K562 (cell line): Measurements from ENCODE around the gene CST6. TPM values are rescaled to one million over a fixed set of nuclear protein-coding genes. Genes with fewer than 3 reads are reported as not detected.
A peak's percentile ranks its signal among the peaks of the same experiment; 100 is the strongest.

ENCODE experiments used
- ATF1 ChIP-seq, 2 experiments: fragments of 450-650 bp in 1 of 2; IDR thresholded peaks; 2 replicates each; pipeline ENCODE4 v1.6.1; 2016; ENCODE audit warnings: missing compliant biosample characterization in 1 of 2, missing genetic modification characterization in 1 of 2
- CEBPG ChIP-seq, 3 experiments: fragments of 200-800 bp in 1 of 3; sonication (Bioruptor generic) in 1 of 3; sonication (generic) in 1 of 3; formaldehyde crosslinking in 1 of 3; IDR thresholded peaks in 2 of 3; conservative IDR thresholded peaks in 1 of 3; 2 replicates each; pipeline versions ENCODE4 v1.6.1 to v1.8.0; 2016 to 2022; ENCODE audit warnings: missing compliant biosample characterization in 2 of 3, missing genetic modification characterization in 2 of 3, mild to moderate bottlenecking in 1 of 3, missing genetic modification reagents in 1 of 3
- FUS ChIP-seq: fragments of 200-400 bp; formaldehyde crosslinking; optimal IDR thresholded peaks from 2 replicates; pipeline ENCODE3; 2017; ENCODE audit warnings: low read depth, low read length
- HCFC1 ChIP-seq: IDR thresholded peaks from 2 replicates; pipeline ENCODE4 v1.6.1; 2012; ENCODE audit warnings: low read depth, low read length, improper control_type of control experiment
- KDM5B ChIP-seq: fragments of 200-600 bp; sonication (generic); IDR thresholded peaks from 2 replicates; pipeline ENCODE4 v1.6.1; 2012; ENCODE audit warnings: low read depth, mild to moderate bottlenecking, moderate library complexity, low read length, control low read depth, inconsistent platforms; ENCODE audit not compliant: insufficient replicate concordance
- KLF6 ChIP-seq: fragments of 250-450 bp; sonication (Bioruptor Pico); IDR thresholded peaks from 2 replicates; pipeline ENCODE4 v1.4.0; 2020; ENCODE audit warnings: mild to moderate bottlenecking, moderate library complexity, borderline replicate concordance
- MEIS2 ChIP-seq: fragments of 450-650 bp; IDR thresholded peaks from 2 replicates; pipeline ENCODE4 v1.6.1; 2014; ENCODE audit warnings: mild to moderate bottlenecking; ENCODE audit not compliant: partially characterized antibody
- PCBP1 ChIP-seq: fragments of 200-400 bp; formaldehyde crosslinking; IDR thresholded peaks from 2 replicates; pipeline ENCODE4 v1.6.1; 2018; ENCODE audit warnings: mild to moderate bottlenecking, low read depth, low read length; ENCODE audit not compliant: poor library complexity, severe bottlenecking
- PKNOX1 ChIP-seq: fragments of 450-650 bp; IDR thresholded peaks from 2 replicates; pipeline ENCODE4 v1.6.1; 2016
- POLR2H ChIP-seq: IDR thresholded peaks from 2 replicates; pipeline ENCODE4 v1.6.1; 2016; ENCODE audit warnings: missing genetic modification characterization, low read depth, mild to moderate bottlenecking, control low read depth, missing compliant biosample characterization, moderate library complexity
- SIX5 ChIP-seq, 2 experiments: IDR thresholded peaks; 2 replicates each; pipeline ENCODE4 v1.6.1; 2011; ENCODE audit warnings: low read length in 2 of 2, borderline replicate concordance in 1 of 2, low read depth in 1 of 2, mild to moderate bottlenecking in 1 of 2, moderate library complexity in 1 of 2; ENCODE audit not compliant: insufficient read depth in 1 of 2
- SMAD1 ChIP-seq: fragments of 150-350 bp; IDR thresholded peaks from 2 replicates; pipeline ENCODE4 v1.6.1; 2014; ENCODE audit warnings: low read length, low read depth; ENCODE audit not compliant: partially characterized antibody
- TAF9B ChIP-seq: fragments of 450-650 bp; IDR thresholded peaks from 2 replicates; pipeline ENCODE4 v1.6.1; 2018; ENCODE audit warnings: mild to moderate bottlenecking; ENCODE audit not compliant: partially characterized antibody
- TBP ChIP-seq: optimal IDR thresholded peaks from 2 replicates; pipeline ENCODE3; 2011; ENCODE audit warnings: low read depth, low read length, improper control_type of control experiment
- ZNF143 ChIP-seq: sonication (generic); formaldehyde crosslinking; IDR thresholded peaks from 2 replicates; pipeline ENCODE4 v1.9.0; 2022; ENCODE audit warnings: mild to moderate bottlenecking, missing genetic modification reagents
- polyA plus RNA-seq, 8 experiments: library from polyadenylated mRNA; depleted of rRNA in 4 of 8; stranded (reverse) in 5 of 8; unstranded in 3 of 8; fragments of >200 nt; fragmentation: Nextera tagmentation in 2 of 8; fragmentation: Illumina TruSeq in 1 of 8; extraction: Ambion mirVana in 2 of 8; extraction: Trizol in 1 of 8; gene quantifications; 2 replicates each; pipeline versions ENCODE4 v1.2.1 to v1.2.3, GENCODE V29; 2011 to 2014; ENCODE audit warnings: inconsistent platforms in 1 of 8, missing spikeins in 1 of 8
- total RNA-seq, 7 experiments: library from RNA; depleted of rRNA in 6 of 7; stranded (reverse); fragments of >200 nt in 6 of 7; fragmentation: Illumina TruSeq in 2 of 7; extraction: Trizol in 2 of 7; gene quantifications; 2 replicates each; pipeline versions ENCODE4 v1.2.1 to v1.2.3, GENCODE V29; 2011 to 2021; ENCODE audit warnings: low replicate concordance in 1 of 7
- TF ChIP-seq, protein P1 (sequence below): fragments of 200-800 bp; sonication (Bioruptor generic); IDR thresholded peaks from 2 replicates; pipeline ENCODE4 v1.6.1; 2017; ENCODE audit warnings: missing genetic modification characterization, missing compliant biosample characterization
- TF ChIP-seq, protein P2 (sequence below): fragments of 450-650 bp; IDR thresholded peaks from 2 replicates; pipeline ENCODE4 v1.6.1; 2018; ENCODE audit not compliant: partially characterized antibody

CST6 gene
- total and polyA plus RNA-seq, 9 of the 15 experiments (the other 6 are each of a cell fraction or from before 2014, with no cell fraction given) = not detected

GRCh38 chr11:66051766-66052663, 40.2 kb downstream of the CST6 start, which contains the start of gene SF3B2 (continued):
- TF ChIP-seq, protein P1, sequence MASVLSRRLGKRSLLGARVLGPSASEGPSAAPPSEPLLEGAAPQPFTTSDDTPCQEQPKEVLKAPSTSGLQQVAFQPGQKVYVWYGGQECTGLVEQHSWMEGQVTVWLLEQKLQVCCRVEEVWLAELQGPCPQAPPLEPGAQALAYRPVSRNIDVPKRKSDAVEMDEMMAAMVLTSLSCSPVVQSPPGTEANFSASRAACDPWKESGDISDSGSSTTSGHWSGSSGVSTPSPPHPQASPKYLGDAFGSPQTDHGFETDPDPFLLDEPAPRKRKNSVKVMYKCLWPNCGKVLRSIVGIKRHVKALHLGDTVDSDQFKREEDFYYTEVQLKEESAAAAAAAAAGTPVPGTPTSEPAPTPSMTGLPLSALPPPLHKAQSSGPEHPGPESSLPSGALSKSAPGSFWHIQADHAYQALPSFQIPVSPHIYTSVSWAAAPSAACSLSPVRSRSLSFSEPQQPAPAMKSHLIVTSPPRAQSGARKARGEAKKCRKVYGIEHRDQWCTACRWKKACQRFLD (CRISPR knock-in tag) = no peak
- TF ChIP-seq SIX5 (IDR thresholded peaks at IDR 0.05; ENCODE audit: borderline replicate concordance in 1 of 2, insufficient read depth in 1 of 2, low read depth in 1 of 2, low read length in 2 of 2) (peak; percentile 78 to 79), MEIS2 (peak; percentile 85), POLR2H (tag) (peak; percentile 73), CEBPG (CRISPR knock-in tag; IDR thresholded peaks at IDR 0.05) (0 out of 2 replicates have a peak, but pooled peaks have one; percentile 9), CEBPG (tag; conservative IDR thresholded peaks at IDR 0.05 in 1 of 2, IDR thresholded peaks at IDR 0.05 in 1 of 2) (no peak), ATF1 (CRISPR knock-in tag; IDR thresholded peaks at IDR 0.05) (peak; percentile 82), ATF1 (tag; IDR thresholded peaks at IDR 0.05) (peak; percentile 95), ZNF143 (CRISPR knock-in tag) (peak; percentile 95), HCFC1 (peak; percentile 97), PCBP1 (peak; percentile 66), PKNOX1 (peak; percentile 68), TAF9B (peak; percentile 93), KDM5B (peak; percentile 83), KLF6 (CRISPR knock-in tag) (peak; percentile 73; the same call in 1 of the 2 replicates), FUS (peak; percentile 63), SMAD1 (peak; percentile 40), TBP (peak; percentile 88)
- TF ChIP-seq, protein P2, sequence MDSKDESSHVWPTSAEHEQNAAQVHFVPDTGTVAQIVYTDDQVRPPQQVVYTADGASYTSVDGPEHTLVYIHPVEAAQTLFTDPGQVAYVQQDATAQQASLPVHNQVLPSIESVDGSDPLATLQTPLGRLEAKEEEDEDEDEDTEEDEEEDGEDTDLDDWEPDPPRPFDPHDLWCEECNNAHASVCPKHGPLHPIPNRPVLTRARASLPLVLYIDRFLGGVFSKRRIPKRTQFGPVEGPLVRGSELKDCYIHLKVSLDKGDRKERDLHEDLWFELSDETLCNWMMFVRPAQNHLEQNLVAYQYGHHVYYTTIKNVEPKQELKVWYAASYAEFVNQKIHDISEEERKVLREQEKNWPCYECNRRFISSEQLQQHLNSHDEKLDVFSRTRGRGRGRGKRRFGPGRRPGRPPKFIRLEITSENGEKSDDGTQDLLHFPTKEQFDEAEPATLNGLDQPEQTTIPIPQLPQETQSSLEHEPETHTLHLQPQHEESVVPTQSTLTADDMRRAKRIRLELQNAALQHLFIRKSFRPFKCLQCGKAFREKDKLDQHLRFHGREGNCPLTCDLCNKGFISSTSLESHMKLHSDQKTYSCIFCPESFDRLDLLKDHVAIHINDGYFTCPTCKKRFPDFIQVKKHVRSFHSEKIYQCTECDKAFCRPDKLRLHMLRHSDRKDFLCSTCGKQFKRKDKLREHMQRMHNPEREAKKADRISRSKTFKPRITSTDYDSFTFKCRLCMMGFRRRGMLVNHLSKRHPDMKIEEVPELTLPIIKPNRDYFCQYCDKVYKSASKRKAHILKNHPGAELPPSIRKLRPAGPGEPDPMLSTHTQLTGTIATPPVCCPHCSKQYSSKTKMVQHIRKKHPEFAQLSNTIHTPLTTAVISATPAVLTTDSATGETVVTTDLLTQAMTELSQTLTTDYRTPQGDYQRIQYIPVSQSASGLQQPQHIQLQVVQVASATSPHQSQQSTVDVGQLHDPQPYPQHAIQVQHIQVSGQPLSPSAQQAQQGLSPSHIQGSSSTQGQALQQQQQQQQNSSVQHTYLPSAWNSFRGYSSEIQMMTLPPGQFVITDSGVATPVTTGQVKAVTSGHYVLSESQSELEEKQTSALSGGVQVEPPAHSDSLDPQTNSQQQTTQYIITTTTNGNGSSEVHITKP = peak; percentile 58
